Neuron (in vitro differentiated cells): ENCODE results near the gene NDP.
A peak's percentile ranks its signal among the peaks of the same experiment; 100 is the strongest.

Source experiments
- H2AFZ ChIP-seq: one replicate; pipeline ENCODE4 v1.6.1; 2013; ENCODE audit warnings: low read depth, mild to moderate bottlenecking, inconsistent platforms, low read length, moderate library complexity
- H3K27me3 ChIP-seq: one replicate; pipeline ENCODE4 v1.6.1; 2013; ENCODE audit warnings: low read length; ENCODE audit not compliant: insufficient read depth
- H3K36me3 ChIP-seq: one replicate; pipeline ENCODE4 v1.6.1; 2013; ENCODE audit warnings: low read length; ENCODE audit not compliant: insufficient read depth
- H3K4me1 ChIP-seq: one replicate; pipeline ENCODE4 v1.6.1; 2013; ENCODE audit warnings: low read length; ENCODE audit not compliant: insufficient read depth
- H3K4me3 ChIP-seq: 2 replicates; pipeline ENCODE4 v1.5.1; 2013; ENCODE audit warnings: mild to moderate bottlenecking, low read length, moderate library complexity
- H3K9me3 ChIP-seq: one replicate; pipeline ENCODE4 v1.6.1; 2013; ENCODE audit warnings: low read length

Gene NDP

DNA sequence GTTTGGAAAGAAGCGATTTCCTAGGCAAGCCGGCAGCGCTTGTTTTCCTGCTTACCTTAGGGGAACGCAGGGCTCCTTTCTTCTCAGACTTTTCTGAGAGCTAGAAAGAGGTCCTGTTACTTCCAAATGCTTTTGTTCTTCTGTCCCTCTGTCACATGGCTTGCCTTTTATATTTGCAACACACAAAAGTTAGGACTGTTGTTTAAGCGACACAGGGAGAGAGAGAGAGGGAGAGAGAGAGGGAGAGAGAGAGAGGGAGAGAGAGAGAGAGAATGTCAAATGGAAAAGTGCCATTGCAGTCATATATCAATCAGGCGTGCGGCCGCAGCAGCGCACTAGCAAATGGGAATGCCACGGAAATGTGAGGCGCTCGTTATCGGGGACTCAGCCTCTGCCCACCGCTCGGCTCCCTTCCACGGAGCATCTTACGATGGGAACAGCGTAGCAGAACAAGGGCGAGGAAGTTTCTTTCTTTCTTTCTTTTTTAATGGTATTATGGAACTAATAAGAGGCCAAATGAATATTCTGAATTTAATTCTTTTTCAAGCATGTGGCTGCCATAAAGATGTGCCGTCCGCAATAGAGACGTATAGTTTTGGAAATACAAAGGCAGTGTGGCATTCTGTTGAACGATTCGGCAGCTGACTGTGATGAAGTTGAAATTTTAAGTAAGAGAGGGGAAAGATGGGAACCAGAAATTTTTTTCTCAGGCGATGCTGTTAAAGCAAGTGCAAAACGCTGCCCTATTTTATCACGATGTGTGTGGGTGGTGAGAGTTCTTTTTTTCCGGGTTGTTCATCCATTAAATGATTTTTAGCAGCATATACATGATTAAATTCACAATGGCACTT lies at the start of gene NDP:
TSS of gene NDP (minus strand) at position 142 of the 851 bp plus-strand sequence. CDS start 14,745 bp downstream, outside the sequence.
- H3K27me3 ChIP-seq, result peaks cover 14% of the 10 kb centered on the region
- peaks cover 15% of the 10 kb centered on the region for H3K4me1 ChIP-seq
- H3K36me3 ChIP-seq, result no peaks in the 10 kb centered on the region
- peak within 1 kb of the TSS; percentile 40 for H2AFZ ChIP-seq
- H3K4me3 ChIP-seq, result peak within 1 kb of the TSS; percentile 1
- H3K9me3 ChIP-seq, result no peaks in the 10 kb centered on the region

DNA sequence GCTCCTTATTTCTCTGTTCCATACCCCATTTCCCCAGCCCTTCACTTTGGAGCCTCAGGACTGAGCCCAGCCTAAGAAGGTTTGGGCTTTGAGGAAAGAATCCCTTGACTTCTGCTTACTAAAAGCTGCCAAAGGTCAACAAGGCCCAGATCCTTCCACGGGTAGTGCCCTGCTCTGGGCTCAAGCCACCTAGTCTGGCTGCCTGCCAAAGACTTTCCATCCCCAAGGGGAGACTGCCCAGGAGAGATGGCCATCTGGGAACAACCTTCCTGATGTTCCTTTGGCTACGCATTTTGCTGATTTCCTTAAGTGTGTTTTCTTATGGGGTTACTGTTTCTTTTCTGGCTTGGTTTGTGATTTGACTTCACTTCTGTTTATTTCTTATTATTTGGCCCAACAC lies 49.8 kb upstream of the NDP start:
- Histone ChIP-seq H3K4me3 (no peak overlapping the region), H3K27me3 (no peaks in the 10 kb centered on the region), H2AFZ (no peak overlapping the region), H3K4me1 (no peaks in the 10 kb centered on the region), H3K9me3 (no peaks in the 10 kb centered on the region), H3K36me3 (no peaks in the 10 kb centered on the region)

DNA sequence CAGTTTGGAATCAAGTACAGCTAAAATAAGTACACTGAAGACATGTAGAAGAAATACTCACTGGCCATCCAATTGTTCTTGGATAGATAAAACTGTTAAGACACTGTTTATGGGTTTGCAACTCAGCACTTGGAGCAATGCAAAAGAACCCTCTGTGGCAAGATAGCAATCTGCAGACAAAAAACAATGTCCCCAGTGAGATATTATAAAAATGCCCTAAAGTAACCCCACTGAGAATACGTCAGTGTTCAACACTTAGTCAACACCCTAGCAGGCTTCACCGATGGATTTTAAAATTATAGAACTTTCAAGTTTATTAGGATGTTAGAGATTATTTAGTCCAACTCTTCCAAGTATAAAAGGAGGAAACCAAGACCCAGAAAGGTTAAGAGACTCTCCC lies 47.5 kb upstream of the NDP start:
- no peaks in the 10 kb centered on the region for H3K36me3 ChIP-seq
- H3K27me3 ChIP-seq, result no peaks in the 10 kb centered on the region
- H3K4me1 ChIP-seq, result no peaks in the 10 kb centered on the region
- no peak overlapping the region for H2AFZ ChIP-seq
- H3K4me3 ChIP-seq, result no peak overlapping the region
- H3K9me3 ChIP-seq, result no peaks in the 10 kb centered on the region

GRCh38 chrX:44019911-44020310 lies 46.7 kb upstream of the NDP start:
- no peaks in the 10 kb centered on the region for H3K36me3 ChIP-seq
- no peak overlapping the region for H2AFZ ChIP-seq

DNA sequence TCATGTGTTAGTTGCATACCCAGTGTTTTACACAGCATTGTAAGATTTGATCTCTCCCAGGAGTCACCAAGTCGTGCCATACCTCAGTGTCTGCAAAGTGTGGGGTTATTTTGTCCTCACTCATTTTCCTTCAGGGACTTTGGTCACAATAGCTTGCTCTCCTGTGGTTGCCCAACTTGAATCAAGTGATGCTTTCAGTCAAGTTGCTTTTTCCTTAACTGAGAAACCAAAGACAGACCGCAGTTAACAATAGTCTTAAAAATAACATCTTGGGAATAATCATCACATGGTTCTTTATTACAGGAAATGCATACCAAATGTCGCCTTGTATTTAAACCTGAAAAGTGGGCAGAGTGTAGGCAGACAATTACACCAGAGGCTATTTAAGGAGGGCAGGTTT lies 44.5 kb upstream of the NDP start:
- Histone ChIP-seq H3K36me3 (no peaks in the 10 kb centered on the region), H3K4me1 (no peaks in the 10 kb centered on the region), H3K4me3 (no peak overlapping the region), H3K27me3 (no peaks in the 10 kb centered on the region), H3K9me3 (no peaks in the 10 kb centered on the region), H2AFZ (no peak overlapping the region)

More at GRCh38 chrX:44019911-44020310, 46.7 kb upstream of the NDP start:
- Histone ChIP-seq H3K4me1 (no peaks in the 10 kb centered on the region), H3K9me3 (no peaks in the 10 kb centered on the region), H3K4me3 (no peak overlapping the region), H3K27me3 (no peaks in the 10 kb centered on the region)

- Histone ChIP-seq H3K9me3 (no peaks in the 10 kb centered on the region), H2AFZ (no peak overlapping the region), H3K4me3 (no peak overlapping the region), H3K27me3 (no peaks in the 10 kb centered on the region), H3K4me1 (no peaks in the 10 kb centered on the region), H3K36me3 (no peaks in the 10 kb centered on the region)
Observed at GRCh38 chrX:44016906-44017305, 43.7 kb upstream of the NDP start.

DNA sequence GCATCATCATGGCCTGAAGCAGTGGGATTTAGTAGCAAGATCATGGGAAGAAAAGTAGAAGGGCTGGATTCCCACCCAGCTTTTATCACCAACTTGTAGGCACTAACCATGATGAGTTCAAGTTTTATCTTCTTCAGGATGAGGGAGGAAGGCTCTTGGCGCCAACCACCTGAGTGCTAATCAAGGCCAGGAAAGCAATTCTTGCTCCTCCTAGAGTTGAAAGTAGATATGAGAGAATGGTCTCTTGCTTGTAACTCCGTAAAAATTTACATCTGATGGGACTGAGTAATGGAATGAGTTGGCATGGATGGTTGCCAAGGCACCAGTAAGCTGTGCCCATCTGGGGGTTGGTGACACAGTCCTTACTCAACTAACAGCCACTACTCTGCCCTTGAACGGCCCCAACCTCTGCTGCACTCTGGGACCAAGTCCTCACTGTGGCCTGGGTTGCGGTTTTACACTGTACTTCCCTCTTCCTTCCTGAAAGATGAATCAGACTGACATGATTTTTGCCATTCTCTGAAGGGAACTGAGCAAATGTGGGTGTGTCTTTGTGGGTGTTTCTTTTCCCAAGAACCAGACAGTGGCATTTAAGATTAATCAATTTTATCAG lies 39.4 kb upstream of the NDP start:
- Histone ChIP-seq H3K4me1 (no peaks in the 10 kb centered on the region), H3K36me3 (no peaks in the 10 kb centered on the region), H3K4me3 (no peak overlapping the region), H3K27me3 (no peaks in the 10 kb centered on the region), H3K9me3 (no peaks in the 10 kb centered on the region), H2AFZ (no peak overlapping the region)

DNA sequence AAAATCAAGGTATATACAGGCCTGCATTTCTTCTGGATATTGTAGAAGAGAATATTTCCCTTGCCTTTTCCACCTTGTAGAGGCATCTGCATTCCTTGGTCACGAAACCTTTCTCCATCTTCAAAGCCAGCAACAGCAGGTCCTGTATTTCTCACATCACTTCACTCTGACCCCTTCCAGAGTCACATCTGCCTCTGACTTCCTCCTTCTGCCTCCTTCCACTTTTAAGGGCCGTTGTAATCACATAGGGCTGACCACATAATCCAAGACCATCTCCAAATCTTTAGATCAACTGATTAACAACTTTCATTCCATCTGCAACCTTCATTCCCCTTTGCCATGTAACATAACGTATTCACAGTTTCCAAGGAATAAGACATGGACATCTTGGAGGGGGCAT lies 38.3 kb upstream of the NDP start:
- no peak overlapping the region for H2AFZ ChIP-seq
- no peaks in the 10 kb centered on the region for H3K9me3 ChIP-seq
- H3K4me1 ChIP-seq, result no peaks in the 10 kb centered on the region
- no peaks in the 10 kb centered on the region for H3K36me3 ChIP-seq
- no peak overlapping the region for H3K4me3 ChIP-seq
- H3K27me3 ChIP-seq, result no peaks in the 10 kb centered on the region

GRCh38 chrX:44010626-44011025 lies 37.4 kb upstream of the NDP start:
- H3K4me1 ChIP-seq, result no peaks in the 10 kb centered on the region
- no peaks in the 10 kb centered on the region for H3K36me3 ChIP-seq
- H3K4me3 ChIP-seq, result no peak overlapping the region
- no peaks in the 10 kb centered on the region for H3K27me3 ChIP-seq
- H3K9me3 ChIP-seq, result no peaks in the 10 kb centered on the region
- H2AFZ ChIP-seq, result no peak overlapping the region

DNA sequence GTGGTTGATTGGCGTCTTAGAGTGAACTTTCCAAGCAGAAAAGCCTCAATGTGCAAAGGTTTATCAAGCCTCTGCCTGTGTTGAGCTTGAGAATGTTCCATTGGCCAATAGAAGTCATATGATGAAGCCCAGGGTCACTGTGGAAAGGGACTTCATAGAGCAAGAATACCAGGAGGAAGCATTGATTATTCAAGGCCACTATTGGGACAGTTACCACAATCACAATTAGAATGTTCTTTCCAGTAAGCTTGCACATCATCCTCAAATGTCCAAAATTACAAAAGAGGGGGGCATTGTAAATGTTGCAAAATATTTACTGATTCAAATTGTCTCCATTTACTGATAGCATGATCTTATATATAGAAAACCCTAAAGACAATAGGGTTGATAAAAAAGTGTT lies 32.9 kb upstream of the NDP start:
- Histone ChIP-seq H2AFZ (no peak overlapping the region), H3K9me3 (no peaks in the 10 kb centered on the region), H3K4me1 (no peaks in the 10 kb centered on the region), H3K4me3 (no peak overlapping the region), H3K36me3 (no peaks in the 10 kb centered on the region), H3K27me3 (no peaks in the 10 kb centered on the region)

GRCh38 chrX:44003975-44004374 lies 30.8 kb upstream of the NDP start:
- no peak overlapping the region for H3K4me3 ChIP-seq
- no peaks in the 10 kb centered on the region for H3K9me3 ChIP-seq
- H3K4me1 ChIP-seq, result no peaks in the 10 kb centered on the region
- H3K36me3 ChIP-seq, result no peaks in the 10 kb centered on the region
- H3K27me3 ChIP-seq, result no peaks in the 10 kb centered on the region
- H2AFZ ChIP-seq, result no peak overlapping the region

DNA sequence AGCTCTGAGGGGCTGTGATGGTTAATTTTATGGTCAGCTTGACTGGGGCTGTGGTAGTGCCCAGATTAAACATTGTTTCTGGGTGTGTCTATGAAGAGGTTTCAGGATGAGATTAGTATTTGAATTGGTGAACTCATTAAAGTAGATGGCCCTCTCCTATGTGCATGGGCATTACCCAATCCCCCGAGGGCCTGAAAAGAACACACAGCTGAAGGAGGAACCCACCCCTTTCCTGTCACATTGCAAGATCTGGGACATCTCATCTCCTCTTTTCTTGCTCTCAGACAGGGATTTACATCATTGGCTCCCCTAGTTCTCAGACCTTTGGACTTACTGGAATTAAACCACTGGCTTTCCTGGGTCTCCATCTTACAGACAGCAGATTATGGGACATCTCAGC lies 29.4 kb upstream of the NDP start:
- H3K4me1 ChIP-seq, result no peaks in the 10 kb centered on the region
- no peak overlapping the region for H3K4me3 ChIP-seq
- H2AFZ ChIP-seq, result no peak overlapping the region
- H3K36me3 ChIP-seq, result no peaks in the 10 kb centered on the region
- H3K27me3 ChIP-seq, result no peaks in the 10 kb centered on the region
- H3K9me3 ChIP-seq, result no peaks in the 10 kb centered on the region

GRCh38 chrX:43998374-43998773 lies 25.2 kb upstream of the NDP start:
- H3K4me3 ChIP-seq, result no peak overlapping the region

More at GRCh38 chrX:43998374-43998773, 25.2 kb upstream of the NDP start:
- no peaks in the 10 kb centered on the region for H3K36me3 ChIP-seq
- H3K4me1 ChIP-seq, result no peaks in the 10 kb centered on the region
- no peaks in the 10 kb centered on the region for H3K9me3 ChIP-seq
- H3K27me3 ChIP-seq, result no peaks in the 10 kb centered on the region
- no peak overlapping the region for H2AFZ ChIP-seq
